NCI-H524 treated with DMSO at 0.1 percent for 48 hours (cell line): ENCODE results near the gene NPAS2.

ENCODE experiments used
- DNase-seq: peaks from one replicate; lab custom pipeline; 2025; lab: John Stamatoyannopoulos, UW

NPAS2 gene

DNA sequence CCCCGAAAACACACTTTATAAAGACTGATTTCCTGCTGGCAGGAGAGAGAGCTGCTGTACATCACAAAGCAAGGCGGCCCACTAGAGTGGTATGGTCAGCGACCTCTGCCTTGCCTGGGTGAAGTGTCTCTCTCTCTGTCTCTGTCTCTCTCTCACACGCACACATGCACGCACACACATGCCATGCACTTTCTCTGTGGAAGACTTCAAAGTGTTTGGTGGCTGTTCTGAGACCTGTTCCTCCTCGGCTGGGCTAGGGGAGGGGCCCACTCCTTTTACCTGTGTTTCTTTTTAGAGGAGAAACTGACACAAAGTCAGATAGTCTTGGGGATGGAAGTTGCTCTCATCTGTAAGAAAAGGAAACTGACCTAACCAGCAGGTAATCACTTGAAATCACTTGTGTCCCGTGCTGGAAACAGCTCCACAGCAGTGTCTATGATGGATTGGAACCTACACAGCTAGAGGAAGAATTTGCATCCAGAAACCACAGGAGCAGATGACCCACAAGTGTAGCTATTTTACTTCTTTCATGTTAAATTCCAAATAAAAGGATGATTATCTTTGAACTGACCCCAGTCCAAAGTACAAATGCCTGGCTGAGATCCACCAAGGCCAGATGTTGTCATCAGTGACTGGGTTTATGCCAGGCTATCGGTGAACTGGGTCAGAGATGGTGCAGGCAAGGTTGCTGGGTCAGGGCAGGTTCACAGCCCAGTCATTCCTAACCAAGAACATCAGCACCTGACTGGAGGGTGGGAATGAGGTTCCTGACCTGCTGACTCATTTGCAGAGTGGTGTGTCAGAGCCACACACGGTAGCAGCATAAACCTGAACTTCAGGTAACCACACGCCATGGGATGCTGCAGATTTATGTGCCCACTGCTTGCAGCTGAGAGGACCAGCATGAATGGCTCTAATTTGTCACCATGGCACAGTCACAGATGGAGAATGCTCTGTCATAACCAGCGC lies 63.0 kb downstream of the NPAS2 start:
- no peak for DNase-seq

DNA sequence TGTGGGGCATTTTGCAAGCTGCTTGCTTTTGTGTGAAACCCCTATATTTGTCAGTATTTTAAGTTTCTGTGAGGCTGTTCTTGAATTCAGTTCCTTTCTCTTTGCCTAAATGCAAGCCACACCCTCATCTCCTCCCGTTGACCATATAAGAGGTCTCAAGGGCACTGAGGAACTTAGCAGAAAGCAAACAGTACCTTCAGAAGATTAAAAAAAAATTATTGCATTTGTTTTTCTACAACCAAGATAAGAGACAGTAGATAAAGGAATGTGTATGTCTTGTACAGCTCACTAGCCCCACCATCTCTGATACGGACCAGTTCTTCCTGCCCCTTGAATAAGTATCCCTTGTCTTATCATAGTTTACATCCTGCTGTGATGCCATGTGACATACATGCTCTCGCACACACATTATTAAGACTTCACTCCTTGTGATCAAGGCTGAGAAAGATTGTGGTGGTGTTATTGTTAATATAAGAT lies 64.2 kb downstream of the NPAS2 start:
- no peak for DNase-seq

DNA sequence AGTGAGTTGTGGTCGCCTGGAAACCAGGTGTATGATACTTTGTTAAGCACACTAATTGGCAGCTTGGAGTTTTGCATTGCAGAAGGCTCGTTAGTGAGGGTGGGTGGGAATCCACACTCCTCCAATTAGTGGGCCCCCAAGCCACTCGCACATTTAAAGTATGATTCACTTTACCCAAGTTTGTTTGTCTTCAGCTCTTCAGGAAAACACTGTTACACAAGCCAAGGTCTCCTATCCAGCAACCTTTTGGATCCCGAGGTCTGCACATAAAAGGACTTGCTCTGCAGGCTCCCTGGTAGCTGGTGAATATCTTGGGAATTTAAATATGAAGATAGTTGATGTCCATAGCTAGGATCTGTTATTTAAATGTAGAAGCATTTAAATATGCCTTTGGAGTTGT lies 66.1 kb downstream of the NPAS2 start:
- DNase-seq, result no peak

DNA sequence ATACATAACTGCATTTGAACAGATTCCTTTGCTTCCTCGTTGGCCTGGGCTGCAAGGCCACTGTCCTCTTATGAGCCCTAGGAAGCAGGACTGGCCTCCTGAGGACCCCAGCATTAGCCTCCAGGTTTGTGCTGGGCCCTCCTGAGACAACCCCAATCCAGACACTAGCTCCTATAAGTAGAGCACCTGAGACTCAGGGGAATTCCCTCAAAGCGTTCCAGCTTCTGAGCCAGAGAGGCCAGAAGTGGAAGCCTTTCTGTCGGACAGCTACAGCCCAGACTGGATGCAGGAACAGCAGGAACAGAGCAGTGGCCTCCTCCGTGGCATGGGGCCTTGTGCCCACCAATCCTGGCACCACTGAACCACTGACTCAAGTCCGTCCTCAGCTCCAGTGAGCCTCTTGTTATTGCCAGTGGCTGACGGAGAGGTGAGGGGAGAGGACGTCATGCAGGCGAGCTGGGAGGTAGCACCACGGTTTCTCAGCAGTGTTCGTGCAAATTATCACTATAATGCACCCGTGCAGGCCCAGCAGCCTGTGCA lies 67.2 kb downstream of the NPAS2 start:
- DNase-seq, result no peak

DNA sequence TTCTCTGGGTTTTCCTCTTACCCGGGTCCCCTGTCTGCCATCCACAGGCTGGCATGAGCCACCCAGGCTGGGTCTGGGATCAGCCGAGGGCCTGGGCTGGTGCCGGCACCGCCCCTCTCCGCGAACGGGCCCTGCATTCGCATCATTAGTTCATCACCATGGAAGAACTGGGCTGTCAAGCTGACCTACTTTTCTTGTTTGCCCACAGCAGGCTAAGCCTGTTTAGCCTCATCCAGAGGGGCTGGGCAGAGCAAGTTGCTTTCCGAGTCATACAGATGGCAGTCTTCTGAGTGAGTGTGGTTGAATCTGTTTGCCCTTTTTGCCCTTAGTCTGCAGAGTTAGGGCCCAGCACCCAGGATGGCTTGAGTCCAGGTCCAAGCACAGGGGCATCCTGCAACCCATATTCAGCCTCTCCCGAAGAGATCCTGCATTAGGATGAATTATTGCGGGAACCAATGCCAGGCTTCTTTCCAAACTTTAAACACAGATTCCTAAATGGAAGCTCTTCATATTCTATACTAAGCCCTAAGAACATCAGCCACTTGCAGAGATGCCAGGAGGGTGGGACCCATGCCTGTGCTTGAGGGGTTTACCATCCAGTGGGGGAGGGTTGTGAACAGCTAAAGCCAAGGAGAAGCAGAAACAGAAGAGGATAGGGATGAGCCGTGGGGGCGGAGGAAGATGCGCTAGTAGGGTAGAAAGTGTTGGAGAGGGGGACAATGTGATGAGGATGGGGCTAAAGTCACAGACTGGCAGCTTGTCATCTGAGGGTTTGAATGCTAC lies 68.0 kb downstream of the NPAS2 start:
- no peak for DNase-seq

DNA sequence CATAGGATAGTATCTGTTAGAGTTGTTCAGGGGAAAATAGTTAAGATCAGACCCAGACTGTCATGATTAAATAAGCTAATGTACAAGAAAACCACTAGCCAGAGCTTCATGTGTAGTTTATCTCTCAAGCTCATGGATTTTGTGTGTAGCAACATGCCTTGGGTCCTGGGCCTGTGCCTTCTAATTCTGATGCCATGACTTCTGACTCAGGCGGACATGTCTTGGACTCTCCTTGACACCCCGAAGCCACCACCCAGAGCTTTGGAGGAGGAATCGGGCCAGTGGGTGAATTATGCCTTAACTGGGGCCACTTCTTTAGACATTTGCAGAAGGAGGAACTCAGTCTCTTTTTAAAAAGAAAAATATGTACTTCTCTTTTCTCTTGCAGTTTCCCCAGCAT lies 68.7 kb downstream of the NPAS2 start:
- DNase-seq, result no peak

DNA sequence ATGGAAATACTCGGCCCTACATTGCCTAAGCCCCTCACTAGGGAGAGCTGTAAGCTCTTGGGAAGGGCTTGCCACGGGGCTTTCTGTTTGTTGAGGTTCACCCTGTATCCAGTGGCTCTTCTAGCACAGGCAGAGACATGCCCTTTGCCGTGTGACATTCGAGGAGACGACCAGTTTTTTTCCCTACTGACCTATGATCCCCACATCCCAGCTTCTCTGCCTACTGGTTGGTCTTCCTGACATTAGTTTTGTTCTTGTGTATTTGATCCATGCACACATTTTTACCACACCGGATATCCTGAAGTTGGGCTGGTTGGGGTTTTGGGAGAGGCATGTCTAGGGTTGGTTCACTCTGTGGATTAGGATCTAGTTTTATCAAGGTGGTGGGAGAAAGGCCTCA lies 69.3 kb downstream of the NPAS2 start:
- DNase-seq, result no peak

DNA sequence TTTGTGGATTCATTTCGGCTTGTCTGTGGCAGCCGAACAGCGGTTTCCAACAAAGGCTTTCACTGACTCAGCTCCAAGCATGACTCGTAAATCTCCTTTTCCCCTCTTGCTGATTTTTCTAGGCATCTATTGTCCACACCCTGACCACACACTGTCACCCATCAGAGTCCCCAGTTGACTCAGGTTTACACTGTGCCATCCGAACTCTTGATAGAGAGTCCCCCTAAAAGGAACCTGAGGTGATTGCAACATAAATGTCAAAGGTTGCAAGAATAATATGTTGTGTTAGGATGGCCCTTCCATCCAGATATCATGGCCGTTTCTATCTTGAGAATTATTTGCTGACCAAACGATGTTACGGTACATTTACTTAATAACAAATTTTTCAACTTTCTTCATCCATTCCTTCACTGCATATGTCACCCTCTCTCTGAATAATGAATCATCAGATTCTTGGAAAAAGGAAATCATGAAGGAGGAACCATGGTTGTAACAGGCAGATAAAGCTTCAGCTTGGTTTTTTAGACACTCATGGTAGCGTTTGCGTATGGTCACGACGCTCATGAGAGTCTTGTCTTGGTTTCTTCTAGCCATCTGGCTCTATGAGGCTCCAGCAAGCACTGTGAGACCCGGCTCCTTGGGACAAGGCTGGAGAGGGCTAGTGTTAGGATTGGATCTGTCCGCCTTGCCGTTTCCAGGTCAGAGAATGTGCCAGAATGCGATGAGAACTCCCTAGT lies 72.1 kb downstream of the NPAS2 start:
- DNase-seq, result no peak

DNA sequence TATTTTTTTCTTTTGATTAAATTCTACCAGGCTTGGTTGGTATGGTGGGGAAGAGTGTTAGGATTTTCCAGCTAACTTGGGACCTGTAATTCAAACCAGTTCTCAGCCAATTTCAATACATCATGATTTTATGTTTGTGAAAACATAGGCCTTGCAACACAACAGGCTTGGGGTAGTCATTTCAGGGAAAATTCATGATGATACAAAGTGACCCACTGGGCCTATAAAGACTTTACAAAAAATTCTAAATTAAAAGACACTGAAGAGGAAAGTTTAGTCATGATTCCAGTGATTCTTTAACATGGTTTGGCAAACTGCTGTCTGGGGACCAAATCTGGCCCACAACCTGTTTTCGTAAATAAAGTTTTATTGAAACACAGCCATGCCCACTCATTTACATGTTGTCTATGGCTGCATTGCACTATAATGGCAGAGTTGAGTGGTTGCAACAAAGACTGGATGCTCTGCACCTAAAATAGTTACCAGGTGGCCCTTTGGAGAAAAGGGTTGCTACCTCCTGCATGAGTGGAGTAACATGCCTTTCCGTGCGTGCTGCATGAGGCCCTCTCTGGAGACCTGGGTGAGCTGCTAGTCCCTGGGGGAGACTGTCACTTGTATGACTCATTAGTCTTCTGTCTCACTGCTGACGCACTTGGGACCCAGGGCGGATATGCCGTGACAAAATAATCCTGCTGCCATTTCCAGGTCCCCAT lies 73.6 kb downstream of the NPAS2 start:
- no peak for DNase-seq

DNA sequence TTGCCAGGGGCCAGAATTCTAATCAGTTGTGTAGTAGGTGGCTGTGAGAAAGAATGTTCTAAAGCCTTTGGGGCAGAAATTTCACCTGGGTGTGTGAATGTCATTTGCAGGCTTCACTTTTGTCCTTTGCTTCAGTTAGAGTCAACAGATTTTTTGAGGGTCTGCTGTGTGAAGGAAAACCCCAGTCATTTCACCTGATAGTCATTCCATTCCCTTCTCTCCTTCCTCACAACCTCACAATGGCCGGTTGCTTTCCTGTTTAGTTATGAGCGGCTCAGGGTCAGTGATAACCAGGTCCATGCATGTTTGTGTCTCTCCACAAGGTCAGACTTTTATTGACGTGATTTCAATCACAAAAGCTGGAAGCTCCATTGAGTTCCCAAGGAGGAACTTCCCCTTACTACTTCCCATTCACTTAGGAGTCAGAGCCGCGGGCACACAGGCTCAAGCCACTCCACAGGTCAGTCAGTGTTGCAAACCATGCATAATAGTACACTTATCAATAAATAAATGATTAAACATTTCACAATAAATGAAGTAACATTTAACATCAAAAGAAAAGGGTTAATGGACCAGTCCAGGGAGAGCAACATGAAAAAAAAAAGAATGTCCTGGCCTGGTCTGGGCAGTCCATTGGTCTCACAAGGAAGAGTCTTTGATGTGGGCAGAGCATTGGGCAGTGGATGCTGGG lies 74.3 kb downstream of the NPAS2 start:
- DNase-seq, result no peak

DNA sequence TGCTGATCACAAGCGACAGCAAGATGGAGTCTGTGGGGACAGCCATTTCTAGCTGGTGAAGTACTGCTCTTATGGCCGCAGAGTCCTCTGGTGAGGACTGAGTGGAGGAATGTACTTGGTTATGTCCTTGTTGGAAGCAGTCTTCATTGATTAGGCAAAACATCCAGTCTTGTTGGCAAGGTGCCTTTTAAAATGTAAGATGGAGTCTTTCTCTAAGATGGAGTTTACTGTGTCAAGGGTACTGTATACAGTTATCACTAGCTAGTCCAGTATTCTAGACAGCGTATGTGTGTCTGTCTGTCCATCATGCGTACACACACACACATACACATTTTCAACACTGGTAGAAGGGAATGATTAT lies 74.8 kb downstream of the NPAS2 start:
- DNase-seq, result no peak

DNA sequence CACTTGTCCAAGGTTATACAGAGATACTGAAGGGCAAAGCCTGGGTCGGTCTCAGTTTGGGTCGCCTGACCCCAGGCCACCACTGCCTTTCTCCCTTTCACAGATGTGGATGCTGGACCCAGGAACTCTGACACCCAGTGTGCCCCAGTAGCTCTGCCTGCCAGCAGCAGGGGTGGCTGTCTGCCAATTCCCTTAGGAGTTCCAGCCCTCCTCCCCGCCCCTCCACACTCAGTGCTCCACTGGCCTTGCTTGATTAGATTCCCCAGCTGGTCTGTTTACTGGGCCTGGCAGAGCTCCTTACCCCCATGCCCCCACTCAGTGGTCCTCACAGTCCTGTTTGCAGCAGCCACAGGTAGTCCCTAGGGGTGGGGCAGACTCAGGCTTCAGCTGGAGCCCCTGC lies 75.5 kb downstream of the NPAS2 start:
- DNase-seq, result no peak

DNA sequence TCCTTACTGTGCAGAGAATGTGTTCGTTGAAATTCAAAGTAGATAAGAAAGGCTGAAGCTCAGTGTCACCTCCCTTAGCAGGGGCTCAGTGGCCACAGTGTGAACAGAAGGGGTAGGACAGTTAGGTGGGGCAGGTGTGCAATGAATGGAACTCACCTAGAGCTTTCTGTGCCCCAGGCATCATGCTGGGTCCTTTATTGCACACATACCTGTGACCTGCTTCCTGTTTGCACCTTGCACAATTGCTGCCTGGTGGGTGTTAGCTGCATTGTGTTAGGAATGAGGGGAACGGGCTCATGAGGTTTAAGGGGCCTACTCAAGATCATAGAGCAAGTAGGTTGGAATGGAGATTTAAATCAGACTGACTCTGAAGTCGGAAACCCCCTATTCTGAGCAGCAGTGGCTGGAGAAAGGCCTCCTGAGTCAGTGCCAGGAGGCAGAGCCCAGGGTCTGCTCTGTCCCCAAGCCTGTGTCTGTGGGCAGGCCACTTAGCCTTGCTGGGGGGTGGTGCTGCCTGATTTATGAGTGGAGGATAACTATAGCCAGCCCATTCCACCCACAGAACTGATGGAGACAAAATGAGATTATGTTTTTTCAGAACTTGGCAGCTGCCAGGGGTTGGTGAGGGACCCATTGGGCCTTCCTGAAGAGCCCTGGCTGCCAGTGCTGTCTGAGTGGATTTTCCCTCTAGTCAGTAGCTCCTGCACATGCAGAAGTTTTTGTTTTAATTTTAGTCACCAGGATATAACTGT lies 76.2 kb downstream of the NPAS2 start:
- DNase-seq, result no peak

DNA sequence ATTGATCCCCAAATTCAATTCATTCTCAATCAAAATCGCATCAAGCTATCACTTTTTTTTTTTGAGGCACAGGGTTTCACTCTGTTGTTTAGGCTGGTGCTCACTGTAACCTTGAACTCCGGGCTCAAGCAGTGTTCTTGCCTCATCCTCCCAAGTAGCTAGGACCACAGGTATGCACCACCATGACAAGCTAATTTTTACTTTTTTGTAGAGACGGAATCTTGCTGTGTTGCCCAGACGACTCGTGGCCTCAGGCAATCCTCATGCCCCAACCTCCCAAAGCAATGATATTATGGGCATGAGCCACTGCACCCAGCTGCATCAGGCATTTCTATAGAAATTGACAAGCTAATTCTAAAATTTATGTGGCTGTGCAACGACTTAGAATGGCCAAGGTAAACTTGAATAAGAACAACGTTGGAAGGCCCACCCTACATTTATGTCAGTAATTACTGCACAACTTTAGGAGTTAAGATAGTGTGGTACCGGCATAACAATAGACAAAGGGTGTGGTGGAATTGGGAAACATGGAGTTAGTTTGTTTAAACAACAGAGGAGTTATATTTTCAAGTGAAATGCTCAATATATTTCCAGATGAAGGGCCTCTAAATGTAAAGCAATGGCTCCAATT lies 78.2 kb downstream of the NPAS2 start:
- DNase-seq, result no peak

DNA sequence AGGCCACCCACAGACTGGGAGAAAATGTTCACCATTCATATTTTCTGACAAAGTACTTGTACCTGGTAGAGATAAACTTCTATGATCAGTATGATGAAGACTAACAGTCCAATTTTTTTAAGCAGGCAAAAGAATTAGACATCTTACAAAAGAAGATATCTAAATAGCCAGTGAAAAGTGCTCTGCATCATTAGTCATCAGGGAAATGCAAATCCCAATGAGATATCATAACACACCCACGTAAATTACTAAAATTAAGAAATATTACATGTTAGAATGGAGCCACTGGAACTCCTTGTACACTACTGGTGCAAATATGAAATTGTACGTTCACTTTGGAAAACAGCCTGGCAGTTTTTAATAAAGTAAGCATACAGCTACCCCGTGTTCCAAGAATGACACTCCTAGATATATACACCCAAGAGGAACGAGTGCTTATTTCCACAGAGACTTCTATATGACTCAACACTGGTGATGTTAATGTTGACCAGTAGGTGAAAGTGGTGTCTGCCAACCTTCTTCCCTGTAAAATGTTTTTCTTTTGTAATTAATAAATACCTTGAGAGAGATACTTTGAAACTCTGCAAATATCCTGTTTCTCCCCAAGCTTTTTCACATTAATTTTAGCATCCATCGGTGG lies 80.3 kb downstream of the NPAS2 start:
- DNase-seq, result no peak

DNA sequence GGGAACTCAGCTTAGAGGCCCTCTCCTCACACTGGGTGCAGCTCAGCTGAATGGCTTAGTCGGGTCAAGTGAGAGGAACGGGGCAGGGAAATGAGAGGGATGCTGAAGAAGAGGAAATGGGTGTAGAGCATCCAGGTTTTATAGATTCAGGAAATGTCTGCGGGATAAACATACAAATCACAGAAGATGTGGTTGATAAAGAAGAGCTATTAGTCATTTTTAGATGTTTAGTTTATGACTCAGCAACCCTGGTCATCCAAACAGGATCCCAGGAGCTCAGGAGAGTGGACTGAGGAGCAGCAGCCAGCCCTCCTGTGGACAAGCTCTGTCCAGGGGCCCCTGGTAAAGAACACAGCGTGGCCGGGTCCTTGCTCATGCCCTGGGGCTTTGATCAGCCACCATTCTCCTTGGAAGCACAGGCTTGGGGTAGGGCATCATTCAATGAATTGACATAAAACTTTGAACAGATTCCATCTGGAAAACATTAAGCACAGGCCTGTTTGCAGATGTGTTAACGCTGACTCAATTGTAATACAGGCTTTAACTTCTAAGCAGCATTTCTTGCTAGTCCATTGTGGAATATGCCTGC lies 83.0 kb downstream of the NPAS2 start:
- no peak for DNase-seq

DNA sequence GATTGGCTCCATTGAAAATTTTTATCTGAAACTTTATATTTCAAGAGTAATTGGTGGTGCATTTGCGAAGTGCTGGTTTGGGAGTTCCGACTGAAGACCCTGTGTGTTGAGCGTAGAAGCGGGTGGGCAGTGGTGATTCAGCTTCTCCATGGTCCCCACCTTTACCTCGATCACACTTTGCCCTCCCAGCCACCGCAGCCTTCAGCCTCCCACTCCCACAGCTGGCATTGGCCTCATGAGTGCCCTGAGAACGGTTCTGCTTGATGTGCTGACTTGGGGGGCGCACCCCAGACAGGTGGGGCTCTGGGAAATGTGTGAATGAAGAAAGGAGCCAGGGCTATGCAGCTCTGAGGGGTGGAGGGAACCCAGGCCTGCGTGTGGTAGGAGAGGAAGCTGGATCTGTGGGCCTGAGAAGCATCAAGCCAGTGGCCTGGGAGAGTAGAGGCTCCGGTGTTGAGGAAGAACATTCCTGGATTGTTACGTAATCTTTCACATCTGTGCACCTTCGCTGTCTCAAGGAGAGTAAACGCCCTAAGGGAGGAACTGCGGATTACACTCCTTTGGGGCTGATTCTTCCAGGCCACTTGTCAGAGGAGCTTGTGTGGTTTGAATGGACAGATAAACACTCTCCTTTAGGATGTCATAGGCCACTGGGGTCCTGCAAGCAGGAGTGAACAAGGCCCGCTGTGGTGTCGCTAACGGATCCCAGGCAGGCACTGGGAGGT lies 83.8 kb downstream of the NPAS2 start:
- no peak for DNase-seq
